OCI-LY3 (cell line): Measurements from ENCODE around the gene LRP6.

ENCODE experiments used
- EZH2phosphoT487 ChIP-seq: fragments of 200-600 bp; shearing (Covaris generic); IDR thresholded peaks from 2 replicates; pipeline ENCODE4 v1.6.1; 2018; ENCODE audit warnings: antibody characterized with exemption, mixed run types, low read depth
- TF ChIP-seq, protein P1 (sequence below): fragments of 200-600, 300-600 bp; sonication (generic); IDR thresholded peaks from 2 replicates; pipeline ENCODE4 v1.5.1; 2014; ENCODE audit warnings: antibody characterized with exemption, low read length, low read depth

DNA sequence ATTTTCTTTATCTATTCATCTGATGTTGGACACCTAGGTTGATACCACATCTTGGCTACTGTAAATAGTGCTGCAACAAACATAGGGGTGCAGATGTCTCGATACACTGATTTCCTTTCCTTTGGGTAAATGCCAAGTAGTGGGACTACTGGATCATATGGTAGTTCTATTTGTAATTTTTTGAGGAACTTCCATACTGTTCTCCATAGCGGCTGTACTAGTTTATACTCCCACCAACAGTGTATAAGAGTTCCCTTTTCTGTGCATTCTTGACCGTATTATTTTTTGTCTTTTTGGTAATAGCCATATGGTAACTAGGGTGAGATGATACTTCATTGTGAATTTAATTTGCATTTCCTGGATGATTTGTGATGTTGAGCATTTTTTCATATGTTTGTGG lies 71.8 kb downstream of the LRP6 start:
- TF ChIP-seq, protein P1, sequence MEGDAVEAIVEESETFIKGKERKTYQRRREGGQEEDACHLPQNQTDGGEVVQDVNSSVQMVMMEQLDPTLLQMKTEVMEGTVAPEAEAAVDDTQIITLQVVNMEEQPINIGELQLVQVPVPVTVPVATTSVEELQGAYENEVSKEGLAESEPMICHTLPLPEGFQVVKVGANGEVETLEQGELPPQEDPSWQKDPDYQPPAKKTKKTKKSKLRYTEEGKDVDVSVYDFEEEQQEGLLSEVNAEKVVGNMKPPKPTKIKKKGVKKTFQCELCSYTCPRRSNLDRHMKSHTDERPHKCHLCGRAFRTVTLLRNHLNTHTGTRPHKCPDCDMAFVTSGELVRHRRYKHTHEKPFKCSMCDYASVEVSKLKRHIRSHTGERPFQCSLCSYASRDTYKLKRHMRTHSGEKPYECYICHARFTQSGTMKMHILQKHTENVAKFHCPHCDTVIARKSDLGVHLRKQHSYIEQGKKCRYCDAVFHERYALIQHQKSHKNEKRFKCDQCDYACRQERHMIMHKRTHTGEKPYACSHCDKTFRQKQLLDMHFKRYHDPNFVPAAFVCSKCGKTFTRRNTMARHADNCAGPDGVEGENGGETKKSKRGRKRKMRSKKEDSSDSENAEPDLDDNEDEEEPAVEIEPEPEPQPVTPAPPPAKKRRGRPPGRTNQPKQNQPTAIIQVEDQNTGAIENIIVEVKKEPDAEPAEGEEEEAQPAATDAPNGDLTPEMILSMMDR: no peak
- no peak for TF ChIP-seq EZH2phosphoT487
